ENCODE results near the gene DKKL1.
"Not testable (repeated sequence)": the region's sequence is repeated elsewhere in the genome, so short reads cannot be mapped to it uniquely, and the experiment has no call there.

The DKKL1 gene

DNA sequence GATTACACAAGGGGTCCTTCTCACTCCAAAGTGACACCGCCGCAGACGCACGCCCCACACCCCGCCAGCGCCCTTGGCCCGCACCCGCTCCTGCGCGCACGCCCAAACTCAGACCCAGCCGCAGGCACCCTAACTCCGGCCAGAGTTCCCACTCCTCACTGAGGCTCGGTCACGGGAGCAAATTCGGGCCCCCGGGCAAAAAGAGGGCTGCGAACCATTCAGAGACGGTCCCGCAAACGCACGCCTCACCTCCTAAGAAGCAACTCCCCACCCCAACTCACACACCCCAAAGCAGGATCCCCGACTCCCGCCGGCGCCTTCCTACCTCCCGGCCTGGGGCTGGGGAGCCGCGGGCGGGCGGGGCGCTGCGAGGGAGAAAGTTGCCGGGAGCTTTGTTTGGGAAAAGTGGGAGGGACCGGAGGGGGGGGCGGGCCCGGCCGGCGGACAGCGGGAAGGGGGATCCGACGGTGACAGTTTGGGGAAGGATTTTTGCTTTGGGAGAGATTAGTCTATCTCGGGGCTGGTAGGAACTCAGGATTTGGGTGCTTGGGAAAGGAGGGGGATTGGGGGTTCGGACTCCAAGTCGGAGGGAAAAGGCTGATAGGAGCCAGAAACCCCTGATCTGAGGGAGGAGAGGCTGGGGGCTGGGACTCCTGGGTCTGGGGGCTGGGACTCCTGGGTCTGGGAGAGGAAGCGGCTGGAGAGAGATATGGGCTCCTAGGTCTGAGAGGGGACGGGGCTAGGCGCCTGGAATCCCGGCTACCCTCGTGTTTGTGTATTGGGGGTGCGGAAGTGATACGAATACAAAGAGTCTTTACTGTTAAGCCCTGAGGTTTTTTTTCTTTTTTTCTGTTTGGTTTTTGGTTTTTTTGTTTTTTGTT is 1.4 kb upstream of the DKKL1 start, which contains the start of gene TEAD2:
TEAD2 (minus strand) TSS at position 369 of the 881 bp plus-strand sequence. CDS start 2,341 bp downstream, outside the sequence.
- DNase-seq (ENCODE audit: low spot score): peak; percentile 86

DNA sequence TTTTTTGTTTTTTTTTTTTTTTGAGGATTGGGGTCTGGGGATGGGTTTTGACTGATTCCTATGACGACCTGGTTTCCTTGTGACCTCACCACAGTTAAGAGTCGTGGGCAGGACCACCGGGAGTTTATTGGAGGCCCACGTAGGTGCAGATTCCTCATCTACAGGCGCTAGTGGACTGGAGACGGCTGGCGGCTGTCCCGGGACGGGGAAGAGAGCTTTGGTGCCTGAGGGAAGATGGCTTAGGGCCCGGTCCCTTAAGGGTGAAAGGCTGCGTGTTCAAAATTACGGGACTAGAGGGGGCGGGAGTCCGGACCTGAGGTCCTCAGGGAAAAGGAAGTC is 779 bp upstream of the DKKL1 start:
- DNase-seq (ENCODE audit: low spot score): peak; percentile 33

DNA sequence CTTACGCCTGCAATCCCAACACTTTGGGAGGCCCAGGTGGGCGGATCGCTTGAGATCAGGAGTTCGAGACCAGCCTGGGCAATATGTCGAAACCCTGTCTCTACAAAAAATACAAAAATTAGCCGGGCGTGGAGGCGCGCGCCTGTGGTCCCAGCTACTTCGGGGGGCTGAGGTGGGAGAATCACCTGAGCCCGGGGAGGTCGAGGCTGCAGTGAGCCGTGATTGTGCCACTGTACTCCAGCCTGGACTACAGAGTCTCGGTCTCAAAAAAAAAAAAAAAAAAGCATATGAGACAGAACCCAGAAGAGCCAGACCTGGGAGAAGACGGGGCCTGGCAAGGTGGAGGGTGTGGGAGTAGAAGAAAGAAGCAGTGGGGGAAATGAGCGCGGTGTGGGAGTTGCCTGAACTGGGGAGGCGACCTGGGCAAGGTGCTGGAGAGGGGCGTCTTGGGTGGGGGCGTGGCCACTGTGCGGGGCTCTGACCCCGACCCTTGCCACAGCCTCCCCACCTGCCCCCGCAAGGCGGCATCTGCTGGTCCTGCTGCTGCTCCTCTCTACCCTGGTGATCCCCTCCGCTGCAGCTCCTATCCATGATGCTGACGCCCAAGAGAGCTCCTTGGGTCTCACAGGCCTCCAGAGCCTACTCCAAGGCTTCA is 533 bp downstream of the DKKL1 start:
- no peak for DNase-seq (ENCODE audit: low spot score)

DNA sequence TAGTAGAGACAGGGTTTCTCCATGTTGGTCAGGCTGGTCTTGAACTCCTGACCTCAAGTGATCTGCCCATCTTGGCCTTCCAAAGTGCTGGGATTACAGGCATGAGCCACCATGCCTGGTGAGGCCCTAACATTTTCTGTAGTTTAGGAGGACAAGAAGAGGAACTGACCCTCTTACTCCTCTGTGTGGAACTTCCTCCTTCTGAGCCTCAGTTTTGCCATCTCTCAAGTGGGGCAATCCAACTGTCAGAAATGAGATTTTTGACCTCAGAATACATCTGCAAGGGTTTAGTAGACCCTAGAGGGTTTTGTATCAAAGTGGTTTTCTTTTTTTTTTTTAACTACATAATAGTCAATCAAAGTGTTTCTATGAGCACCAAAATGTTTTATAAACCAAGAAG is 2.4 kb downstream of the DKKL1 start:
- no peak for DNase-seq (ENCODE audit: low spot score)

DNA sequence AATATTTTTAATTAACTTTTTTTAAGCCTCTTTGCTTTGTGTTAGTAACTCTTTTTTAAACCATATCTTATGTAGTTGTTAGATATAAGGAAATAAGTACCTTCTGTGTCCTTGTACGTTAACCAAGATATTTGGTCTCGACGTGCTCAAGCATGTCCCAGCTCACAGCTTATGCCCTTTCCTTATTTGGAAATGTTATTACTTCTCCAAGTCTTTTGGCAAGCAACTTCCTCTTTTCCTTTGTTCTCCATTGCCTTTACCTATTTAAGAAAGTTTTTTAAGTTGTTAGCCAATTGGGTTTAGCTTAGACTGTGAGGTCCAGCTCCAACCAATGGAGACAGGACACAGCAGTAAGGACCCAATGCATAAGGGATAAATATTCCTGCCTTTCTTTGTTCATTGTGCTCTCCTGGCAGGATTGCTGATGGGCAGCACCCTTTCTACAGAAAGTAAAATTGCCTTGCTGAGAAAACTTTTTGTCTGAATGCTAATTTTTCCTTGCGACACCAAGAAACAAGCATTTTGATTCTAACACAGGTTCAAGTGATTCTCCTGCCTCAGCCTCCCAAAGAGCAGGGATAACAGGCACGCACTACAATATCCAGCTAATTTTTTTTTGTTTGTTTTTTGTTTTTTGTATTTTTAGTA is 5.2 kb downstream of the DKKL1 start:
- DNase-seq (ENCODE audit: low spot score): no peak

DNA sequence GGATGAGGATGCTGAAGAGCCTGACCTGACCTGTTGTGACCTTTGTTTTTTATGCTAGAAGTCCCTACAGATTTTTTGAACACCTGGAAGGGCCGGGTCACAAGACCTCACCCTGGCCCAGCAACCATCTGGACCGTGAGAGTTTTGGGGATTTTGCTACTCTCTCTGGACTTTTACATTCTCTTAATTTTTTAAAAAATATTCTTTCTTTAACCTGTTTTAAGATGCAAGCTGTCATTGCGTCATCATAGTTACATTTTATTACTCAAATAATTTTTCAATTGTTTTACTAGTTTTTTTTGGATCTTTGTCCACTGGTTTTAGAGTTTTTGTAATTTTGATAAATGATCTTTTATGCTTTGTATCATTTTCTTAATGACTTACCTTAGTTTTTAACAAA is 7.5 kb downstream of the DKKL1 start:
- DNase-seq (ENCODE audit: low spot score): no peak

DNA sequence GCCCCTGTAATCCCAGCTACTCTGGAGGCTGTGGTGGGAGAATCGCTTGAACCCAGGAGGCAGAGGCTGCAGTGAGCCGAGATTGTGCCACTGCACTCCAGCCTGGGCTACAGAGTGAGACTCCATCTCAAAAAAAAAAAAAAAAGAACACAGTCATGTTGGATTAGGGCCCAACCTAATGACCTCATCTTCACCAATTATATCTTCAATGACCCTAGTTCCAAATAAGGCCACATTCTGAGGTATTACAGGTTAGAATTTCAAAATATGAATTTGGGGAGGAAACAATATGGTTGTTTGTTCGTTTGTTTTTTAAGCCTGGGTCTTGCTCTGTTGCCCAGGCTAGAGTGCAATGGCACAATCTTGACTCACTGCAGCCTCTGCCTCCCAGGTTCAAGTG is 9.5 kb downstream of the DKKL1 start:
- not testable (repeated sequence) for DNase-seq (ENCODE audit: low spot score)

DNA sequence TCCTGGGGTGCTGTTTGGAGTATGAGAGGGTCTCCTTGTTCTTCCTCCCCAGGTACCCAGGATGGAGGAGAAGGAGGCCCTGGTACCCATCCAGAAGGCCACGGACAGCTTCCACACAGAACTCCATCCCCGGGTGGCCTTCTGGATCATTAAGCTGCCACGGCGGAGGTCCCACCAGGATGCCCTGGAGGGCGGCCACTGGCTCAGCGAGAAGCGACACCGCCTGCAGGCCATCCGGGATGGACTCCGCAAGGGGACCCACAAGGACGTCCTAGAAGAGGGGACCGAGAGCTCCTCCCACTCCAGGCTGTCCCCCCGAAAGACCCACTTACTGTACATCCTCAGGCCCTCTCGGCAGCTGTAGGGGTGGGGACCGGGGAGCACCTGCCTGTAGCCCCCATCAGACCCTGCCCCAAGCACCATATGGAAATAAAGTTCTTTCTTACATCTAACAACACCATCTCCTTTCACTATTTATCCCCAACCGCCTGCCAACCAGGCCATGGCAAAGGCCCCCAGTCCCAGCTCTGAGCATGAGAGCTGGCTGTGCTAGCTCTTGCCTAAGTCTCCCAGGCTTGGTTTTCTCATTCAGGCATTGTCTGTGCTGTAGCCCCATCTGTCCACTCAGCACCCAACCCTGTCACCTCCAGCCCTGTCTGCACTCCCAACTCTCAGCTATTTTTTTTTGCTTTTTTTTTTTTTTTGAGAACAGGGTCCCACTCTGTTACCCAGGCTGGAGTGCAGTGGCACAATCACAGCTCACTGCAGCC is 11.2 kb downstream of the DKKL1 start:
- peak; percentile 6 for DNase-seq (ENCODE audit: low spot score)

DNA sequence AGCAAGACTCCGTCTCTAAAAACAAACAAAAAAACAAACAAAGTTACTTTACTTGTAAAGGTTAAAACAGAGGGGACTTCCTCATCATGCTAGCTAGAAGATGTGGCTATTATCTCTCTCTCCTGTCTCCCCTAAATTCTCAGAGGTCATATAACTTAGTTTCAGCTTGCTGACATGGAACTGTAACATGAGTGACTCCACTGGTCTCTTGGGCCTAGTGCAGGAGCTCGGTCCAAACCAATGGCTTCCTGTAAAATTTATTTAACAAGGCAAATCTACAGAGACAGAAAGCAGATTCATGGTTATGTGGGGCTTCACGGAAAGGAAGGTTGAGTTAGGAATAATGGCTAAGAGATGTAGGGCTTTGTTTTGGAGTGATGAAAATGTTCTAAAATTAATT is 14.8 kb downstream of the DKKL1 start:
- no peak for DNase-seq (ENCODE audit: low spot score)

DNA sequence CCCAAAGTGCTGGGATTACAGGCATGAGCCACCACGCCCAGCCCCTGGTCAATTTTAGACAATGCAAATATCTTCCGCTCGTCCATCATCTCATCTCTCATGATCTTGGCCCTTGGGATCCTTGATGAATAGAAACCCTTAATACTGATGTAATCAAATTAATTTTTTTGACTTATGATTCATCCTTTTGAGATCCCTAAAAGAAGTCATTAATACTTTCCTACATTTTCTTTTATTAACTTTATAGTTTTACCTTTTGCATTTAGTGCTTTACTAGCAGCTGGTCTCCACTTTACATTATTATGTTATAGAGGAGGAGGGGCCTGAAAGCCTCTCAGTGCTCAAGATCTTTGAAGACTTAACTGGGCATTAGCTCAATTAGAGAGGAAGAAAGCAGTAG is 16.7 kb downstream of the DKKL1 start:
- no peak for DNase-seq (ENCODE audit: low spot score)

DNA sequence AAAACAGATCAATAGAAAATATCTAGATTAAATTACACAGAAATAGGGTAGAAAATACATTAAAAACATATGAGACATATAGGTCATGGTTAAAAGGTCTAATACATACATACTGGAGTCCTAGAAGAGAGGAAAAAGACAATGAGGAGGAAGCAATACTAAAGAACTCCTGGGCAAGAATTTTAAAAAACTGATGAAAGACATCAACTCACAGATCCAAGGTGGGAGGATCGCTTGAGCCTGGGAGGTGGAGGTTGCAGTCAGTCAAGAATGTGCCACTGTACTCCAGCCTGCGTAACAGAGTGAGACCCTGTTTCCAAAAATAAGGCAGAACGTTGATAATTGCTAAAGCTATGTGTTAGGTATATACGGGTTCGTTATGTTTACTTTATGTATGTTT is 19.0 kb downstream of the DKKL1 start:
- no peak for DNase-seq (ENCODE audit: low spot score)

DNA sequence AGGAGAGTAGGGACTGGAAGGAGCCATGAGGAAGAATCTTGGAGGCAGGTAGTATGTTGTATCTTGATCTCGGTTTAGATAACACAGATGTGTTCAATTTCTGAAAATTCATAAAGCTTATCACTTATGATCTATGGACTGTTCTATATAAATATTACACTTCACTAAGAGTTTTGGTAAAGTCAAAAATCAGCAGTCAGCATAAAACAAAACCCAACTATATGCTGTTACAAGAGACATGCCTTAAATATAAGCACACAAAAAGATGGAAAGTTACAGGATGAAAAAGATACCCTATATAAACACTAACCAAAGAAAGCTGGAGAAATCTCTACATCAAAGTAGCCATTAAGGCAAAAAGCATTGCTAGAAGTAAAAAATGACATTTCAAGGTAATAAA is 19.9 kb downstream of the DKKL1 start:
- no peak for DNase-seq (ENCODE audit: low spot score)

DNA sequence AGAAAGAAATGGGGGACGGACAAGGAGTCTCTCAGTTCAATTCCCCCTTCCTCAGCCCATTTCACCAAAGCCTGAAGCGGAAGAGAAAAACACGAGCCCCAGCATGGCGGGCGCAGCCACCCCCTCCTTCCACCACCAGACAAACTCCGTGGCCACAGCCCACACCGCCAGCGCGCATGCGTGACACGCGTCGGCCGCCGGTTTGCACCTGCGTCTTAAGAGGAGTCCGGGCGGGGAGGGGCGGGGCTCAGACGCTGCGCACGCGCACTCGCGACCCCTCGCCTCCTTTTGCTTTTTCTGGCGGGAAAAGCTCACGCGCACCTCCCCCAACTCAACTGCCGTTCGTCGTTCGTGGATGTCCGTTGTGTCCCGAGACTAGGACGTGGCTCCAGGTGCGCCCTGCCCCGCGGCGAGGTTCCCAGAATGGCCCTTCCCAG is 24.3 kb downstream of the DKKL1 start, which contains the start of gene KASH5:
KASH5 (plus strand) TSS at position 314 of the 437 bp plus-strand sequence. CDS start 2,635 bp downstream, outside the sequence.
- DNase-seq (ENCODE audit: low spot score): peak; percentile 61

DNA sequence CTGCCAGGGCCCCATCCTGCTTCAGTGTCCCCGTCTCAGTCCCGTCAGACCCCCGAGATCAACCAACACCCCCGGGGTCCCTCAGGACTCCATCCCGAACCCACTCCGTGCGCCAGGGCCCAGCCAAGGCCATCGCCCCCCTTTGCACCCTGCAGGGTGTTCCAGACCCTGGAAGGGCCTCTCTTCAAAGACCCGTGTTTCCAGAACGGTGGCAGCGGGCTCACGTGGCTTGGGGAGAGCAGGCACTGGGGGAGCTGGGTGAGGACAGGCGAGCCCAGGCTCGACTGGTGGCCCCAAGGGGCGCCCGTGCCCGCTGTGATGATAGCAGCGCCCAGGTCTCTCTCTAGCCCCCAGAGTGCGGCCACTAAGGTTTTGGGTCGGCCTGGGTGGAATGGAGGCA is 25.7 kb downstream of the DKKL1 start:
- peak; percentile 6 for DNase-seq (ENCODE audit: low spot score)

DNA sequence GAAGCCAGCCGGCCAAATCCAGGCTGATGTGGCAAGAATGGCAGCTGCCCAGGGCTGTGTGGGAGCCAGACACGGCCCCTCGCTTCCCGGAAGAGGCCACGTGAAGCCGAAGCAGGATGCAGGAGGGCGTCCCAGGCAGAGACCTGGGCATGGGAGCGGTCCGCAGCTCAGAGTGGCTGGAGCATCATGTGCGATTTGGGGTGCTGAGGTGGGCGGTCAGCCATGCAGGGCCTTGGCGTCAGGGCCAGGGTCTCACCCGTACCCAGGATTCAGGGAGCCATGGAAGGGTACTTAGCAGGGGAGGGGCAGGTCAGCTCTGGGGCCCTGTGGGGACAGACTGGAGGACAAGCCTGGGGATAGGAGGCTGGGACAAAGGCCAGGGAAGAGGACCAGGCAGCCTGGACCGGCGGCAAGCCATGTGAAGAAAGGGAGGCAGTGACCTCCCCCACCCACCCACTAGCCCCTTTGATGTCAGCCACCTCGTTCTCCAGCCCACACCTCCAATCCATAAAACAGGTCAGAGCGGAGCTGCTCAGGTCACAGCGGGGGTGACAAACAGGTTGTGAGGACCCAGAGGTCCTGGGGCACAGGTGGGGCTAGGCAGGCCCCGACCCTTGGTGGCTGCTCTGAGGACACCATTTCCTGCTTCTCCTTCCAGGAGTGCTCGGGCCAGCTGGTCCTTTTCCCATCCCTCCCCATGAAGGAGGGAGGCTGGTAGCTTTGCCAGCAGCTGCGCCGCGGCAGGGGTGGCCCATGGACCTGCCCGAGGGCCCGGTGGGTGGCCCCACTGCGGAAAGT is 26.7 kb downstream of the DKKL1 start:
- DNase-seq (ENCODE audit: low spot score): peak; percentile 8

DNA sequence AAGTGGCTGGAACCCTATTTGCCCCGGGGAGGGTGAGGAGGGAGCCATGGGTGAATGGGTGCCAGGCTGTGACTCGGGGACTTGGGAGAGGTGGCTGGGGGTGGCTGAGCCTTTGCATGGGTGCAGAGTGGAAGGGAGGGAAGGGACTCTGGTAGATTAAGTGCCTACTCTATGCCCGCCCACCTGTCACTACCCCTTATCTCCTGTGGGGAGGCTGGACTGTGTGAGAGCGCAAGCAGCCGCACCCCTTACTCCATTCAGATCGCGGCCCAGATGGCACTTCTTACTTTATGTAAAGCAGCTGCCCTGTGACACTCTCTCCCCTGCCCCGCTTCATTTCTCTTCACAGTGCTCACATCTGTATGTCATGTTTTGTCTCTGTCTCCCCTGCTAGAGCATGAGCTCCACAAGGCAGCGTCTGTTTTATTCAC is 27.3 kb downstream of the DKKL1 start:
- DNase-seq (ENCODE audit: low spot score): peak; percentile 7

DNA sequence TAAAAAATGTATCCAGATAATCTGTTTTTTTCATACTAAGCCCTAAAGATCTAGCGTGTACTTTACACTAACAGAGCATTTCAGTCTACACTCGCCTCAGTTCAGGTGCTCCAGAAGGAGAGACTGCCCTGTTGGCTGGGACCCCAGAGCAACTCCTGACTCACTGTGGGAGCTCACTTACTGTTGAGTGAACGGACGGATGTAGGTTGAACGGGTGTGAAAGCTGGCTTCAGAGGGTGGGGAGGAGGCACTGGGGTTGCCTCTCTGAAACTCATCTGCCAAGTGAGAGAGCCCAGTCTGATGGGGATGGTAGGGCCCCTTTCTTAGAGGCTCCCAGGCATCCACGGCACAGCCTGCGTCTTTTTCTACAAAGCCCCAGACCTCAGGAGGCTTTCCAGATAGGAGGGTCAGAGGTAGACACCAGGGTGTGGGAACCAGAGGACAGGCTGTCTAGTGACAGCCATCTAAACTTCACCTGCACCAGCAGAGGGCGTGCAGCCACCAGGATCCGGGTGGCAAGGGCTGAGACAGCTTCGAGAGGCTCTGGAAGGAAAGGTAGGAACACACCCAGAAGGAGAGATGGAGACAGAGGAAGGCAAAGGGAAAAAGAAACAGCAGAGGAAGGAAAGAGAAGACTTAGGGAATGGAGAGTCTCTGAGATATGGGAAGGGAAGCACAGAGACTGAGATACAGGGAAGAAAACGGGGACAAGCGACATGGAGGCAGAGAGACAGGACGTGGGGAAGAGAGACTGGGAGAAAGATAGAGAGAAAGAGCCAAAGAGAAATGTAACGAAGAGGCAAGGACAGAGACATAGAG is 28.1 kb downstream of the DKKL1 start:
- DNase-seq (ENCODE audit: low spot score): peak; percentile 89

DNA sequence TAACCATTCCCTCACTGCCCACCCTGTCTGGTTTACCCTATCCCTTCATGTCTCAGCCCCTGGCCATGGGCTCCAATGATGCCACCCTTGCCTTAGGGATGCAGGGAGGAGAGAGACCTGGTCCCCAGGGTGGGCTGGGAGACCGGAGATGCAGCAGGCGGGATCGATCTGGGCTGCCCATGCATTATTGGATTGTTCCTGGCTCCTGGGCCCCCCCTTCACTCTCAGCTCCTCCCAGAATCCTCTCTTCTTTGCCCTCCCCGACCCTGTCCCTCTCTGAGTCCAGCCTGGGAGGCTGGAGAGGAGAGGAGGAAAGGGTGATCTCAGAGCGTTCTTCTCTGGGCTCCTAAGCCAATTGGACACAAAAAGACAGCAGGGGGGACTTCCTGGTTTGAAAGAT is 30.2 kb downstream of the DKKL1 start:
- peak; percentile 7 for DNase-seq (ENCODE audit: low spot score)

DNA sequence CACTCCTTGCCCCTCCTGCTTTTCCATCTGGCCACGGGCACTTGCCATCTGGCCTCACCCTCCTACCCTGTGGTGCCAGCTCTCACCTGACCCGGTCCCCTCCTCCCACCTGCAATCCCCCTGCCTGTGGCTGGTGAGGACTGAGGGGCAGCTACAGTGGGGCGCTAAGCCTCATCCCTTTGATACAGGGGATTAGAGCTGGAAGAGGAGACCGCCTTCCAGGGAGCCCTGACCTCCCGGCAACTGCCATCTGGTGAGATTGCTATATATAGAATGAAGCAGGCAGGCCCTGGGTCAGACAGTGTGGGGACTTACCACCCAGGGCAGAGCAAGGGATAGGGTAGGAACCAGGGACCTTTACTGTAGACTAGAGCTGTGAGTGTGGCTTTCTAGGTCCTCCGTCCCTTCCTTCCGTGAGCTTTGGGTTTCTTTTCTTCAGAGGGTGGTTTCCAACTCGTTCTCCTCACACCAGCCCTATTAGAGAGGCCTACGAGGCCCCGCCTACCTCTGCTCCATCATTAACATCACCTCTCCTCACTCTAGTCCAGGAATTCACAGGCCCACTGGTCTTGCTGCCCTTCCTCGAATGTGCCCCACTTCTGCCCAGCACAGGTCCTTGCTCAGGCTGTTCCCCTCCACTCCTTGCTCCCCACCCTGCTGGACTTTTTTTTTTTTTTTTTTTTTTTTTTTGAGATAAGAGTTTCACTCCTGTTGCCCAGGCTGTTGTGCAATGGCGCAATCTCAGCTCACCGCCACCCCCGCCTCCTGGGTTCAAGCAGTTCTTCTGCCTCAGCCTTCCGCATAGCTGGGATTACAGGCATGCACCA is 32.1 kb downstream of the DKKL1 start:
- DNase-seq (ENCODE audit: low spot score): no peak

All from AG20443 (cell line).